ENCODE results near the gene NDUFAF8.

Gene NDUFAF8

DNA sequence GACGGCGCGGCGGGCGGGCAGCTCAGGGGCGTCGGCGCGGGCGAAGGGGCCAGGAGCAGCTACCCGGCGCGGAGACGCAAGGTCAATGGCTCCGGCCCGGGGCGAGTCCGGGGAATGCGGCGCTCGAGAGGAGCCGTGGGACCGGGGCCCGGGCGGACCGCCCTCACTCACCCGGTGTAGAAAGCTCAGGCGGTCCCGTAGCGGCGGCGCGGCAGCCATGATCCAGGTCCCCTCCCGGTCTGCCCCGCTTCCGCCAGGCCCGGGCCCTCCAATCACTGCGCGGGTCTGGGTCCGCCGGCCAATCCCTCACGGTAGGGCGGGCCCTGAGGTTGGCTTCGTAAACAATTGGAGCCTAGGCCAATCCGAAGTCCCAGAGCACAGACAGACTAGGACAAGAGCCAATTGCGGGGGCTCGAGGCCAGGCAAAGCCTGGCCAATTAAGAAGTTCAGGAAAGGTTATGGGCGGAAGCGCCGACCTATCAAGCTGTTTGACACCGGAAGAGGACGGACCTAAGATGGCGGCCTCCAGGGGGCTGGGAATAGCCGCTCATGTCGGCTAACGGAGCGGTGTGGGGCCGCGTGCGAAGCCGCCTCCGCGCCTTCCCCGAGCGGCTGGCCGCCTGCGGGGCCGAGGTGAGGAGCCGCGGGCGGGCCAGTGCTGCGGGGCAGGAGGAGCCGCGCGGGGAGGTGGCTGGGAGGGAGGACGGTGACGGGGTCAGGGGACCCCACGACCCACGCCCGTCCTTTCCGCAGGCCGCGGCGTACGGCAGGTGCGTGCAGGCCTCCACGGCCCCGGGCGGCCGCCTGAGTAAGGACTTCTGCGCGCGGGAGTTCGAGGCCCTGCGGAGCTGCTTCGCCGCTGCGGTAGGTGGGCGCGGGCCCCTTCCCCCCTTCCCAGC lies at the start of gene NDUFAF8, which contains the start of gene TEPSIN:
Gene NDUFAF8 (plus strand): TSS at position 504 of the 899 bp plus-strand sequence. CDS start 46 bp downstream, at position 550.
Gene TEPSIN (minus strand): TSS at position 241 of the 899 bp plus-strand sequence. CDS start 22 bp downstream, at position 219.
- peak; percentile 99 to 100 for DNase-seq

GRCh38 chr17:81189670-81190530 lies 49.2 kb upstream of the NDUFAF8 start:
- no peak for DNase-seq

GRCh38 chr17:81190591-81190990 lies 48.5 kb upstream of the NDUFAF8 start:
- DNase-seq, result no peak

- no peak for DNase-seq
Measured at GRCh38 chr17:81191116-81191515, 48.0 kb upstream of the NDUFAF8 start.

- DNase-seq, result no peak
Measured at GRCh38 chr17:81191646-81192045, 47.5 kb upstream of the NDUFAF8 start.

DNA sequence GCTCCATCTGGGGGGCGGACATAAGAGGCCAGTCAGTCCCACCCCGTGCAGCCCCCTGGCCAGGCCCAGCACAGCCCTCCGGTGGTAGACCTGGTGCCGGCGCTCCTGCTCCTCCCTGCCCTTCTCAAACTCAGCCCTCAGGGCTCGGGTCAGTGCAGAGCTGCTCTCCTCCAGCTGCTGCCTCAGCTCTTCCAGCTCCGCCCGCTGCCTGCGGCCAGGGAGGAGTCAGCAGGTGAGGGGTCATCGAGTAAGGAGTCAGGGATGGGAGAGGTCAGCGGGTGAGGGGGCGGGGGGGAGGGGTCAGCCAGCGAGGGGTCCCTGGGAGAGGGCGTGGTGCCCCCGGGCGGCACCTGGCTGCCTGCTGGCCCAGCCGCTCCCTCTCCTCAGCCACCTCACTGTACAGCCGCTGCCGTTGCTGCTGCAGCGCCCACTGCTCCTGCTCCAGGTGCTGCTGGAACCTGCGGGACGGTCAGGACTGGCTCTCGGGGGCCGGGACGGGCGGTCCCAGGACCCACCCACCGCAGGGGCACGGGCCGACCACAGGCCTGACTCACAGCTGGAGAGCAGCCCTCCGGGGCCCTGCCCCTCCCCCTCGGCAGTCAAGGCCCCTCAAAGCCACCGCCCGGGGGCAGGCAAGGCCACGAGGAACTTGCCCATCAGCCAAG lies 46.6 kb upstream of the NDUFAF8 start:
- no peak for DNase-seq

DNA sequence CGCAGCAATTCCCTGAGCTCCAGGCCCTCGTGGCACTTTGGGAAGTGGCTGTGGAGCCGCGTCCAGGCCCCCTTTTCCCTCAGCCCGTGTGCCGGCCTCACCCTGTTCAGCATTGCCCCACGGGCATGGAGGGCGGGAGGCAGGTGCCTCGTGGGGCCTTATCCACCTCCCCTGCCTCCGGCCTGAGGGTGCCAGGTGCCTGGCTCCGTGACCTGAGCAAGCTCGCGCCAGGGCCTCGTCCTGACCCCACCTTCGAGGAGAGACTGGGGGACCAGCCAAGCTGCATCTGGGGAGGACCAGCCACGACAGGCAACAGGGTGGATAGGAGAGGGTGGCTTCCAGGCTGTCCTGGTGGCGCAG lies 46.1 kb upstream of the NDUFAF8 start:
- DNase-seq, result no peak

DNA sequence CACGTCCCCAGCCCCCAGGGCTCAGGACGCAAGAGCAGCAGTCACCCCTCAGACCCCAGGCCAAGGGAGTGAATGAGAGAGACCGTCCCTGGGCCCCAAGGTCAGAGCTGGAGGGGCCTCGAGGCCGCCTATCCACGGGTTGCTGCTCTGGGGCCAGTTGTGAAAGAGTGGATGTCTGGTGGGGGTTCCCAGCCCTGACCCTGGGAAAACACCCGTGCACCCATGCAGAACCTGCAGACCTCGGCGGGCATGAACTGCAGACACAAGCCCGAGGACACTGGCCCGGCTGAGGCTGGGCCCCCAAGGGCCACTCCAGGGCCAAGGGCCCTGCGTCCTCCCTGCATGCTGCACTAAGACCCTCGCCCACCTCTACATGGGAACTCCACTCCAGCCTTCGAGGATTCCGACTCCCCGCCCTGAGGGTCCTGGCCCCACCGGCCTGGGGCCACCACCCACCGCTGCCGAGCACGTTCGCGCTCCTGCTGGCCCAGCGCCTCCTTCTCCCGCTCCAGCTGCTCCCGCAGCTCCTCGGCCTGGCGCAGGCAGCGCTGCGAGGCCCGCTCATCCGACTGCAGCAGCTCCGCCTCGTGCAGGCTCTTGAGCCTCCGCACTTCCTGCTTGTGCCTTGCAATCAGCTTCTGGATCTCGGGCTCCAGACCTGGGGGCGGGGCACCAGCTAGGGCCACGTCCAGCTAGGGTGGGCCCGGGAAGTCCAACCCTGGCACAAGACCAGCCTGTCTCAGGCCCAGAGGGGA lies 45.5 kb upstream of the NDUFAF8 start:
- no peak for DNase-seq

- DNase-seq, result no peak
Measured at GRCh38 chr17:81194225-81194760, 44.8 kb upstream of the NDUFAF8 start.

- DNase-seq, result no peak
Measured at GRCh38 chr17:81194941-81195901, 43.9 kb upstream of the NDUFAF8 start.

- no peak for DNase-seq
Measured at GRCh38 chr17:81195941-81196495, 43.1 kb upstream of the NDUFAF8 start.

DNA sequence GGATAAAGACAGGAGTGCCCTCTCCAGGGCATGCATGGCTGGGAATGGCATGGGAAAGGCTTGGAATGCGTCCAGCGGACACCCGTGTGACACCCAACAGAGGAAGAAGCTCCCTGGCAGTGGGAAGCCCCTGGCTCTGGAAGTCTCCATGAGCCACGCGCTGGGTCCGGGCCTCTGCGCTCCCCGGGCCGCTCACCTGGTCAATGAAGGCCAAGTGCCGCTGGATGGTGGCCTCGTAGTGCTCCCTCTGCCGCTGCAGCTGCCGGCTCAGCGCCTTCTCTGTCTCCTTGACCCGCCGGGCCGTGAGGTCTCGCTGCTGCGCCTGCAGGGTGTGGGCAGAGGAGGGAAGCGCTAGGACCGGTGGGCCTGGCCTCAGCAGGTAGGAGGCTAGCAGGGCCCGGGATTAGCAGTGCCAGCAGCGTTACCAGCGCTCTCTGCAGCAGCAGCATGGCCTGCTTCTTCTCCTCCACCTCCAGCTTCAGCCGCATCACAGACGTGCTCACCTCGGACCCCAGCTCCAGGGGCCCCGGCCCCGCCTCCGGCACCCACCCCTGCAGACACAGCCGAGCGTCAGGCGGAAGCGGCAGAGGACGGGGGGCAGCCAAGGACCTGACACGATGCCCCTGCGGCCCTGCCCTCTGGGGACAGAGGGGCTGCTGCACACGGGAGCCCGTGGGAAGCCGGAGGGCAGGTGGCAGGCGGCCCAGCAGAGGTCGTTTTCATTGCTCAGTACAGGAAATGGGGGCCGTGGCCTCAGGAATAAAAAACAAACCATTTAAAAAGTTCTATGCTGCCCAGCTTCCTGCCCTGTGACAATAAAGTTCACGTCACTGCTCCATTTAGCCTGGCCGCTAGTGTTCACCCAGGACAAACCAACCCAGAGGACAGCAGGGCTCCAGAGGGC lies 42.4 kb upstream of the NDUFAF8 start:
- no peak for DNase-seq

- no peak for DNase-seq
Measured at GRCh38 chr17:81197409-81197795, 41.7 kb upstream of the NDUFAF8 start.

DNA sequence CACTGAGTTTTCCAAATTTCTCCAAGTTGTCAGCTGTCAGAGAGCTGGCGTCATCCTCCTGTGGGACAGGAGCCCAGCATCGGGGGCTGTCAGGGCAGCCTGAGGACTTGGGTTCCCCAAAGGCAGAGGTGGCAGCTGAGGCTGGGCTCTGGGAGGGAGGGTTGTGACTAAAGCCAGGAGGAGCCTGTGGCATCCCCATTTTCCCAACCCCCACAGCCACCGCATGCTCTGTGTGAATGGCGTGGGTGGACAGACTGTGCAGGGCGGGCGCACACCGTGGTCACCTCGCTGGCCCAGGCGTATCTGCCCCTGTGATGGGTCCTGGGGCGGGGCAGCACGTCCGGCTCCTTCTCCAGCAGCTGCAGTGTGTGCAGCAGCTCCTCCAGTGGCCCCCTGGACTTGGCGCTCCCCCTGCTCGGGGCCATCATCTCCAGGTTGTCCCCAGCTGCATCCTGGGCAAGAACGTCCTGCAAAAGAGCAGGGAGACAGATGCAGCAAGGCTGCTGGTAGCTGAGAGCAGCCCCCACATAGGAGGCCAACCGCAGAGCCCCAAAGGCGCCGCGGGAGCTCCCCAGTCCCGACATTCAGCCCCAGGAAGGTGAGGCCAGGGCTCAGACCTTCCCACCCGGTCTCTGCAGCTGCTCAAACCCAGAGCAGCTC lies 41.2 kb upstream of the NDUFAF8 start:
- no peak for DNase-seq

DNA sequence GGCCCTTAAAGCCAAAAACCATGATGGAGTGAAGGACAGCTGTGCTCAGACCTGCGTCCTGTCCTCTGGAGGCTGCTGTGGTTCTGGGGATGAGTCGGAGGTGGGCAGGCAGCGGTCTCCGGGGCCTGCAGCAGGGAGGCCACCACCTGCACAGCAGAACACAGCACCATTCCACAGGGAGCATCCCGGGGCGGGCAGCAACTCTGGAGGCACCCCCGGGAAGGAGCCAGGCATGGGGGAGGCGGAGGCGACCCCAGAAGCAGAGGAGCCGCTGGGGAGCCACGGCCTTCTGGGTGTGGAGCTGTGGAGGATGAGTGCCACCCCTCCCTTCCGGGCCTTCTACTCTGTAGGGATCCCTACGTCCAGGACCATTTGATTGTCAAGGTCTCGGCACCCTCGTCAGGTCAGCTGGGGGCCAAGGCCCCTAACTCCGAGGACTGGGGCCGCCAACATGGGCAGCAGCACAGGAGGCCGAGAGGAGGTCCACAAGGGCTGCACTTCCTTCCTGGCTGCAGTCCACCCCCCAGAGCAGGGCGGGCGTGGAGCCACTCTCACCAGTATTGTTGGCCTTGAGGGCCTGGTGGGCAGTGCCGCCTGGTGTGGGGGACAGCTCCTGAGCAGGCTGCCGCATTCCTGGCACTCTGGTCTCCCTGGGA lies 40.2 kb upstream of the NDUFAF8 start:
- DNase-seq, result no peak

DNA sequence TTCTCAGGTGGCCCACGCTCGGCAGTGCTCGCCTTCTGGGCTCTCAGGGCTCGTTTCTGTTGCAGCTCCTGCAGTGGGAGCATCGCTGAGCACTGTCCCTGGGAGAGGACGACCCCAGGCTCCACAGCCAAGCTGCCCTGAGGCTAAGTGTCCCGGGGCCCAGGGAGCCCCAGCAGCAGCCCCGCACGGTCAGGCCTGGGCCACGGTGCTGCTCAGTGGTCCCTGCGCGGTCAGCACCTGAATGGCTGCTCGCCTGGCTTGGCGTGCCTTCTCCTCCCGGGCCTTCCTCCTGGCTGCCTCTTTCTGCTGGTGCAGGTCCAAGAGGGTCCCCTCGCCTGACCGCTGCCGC lies 39.7 kb upstream of the NDUFAF8 start:
- DNase-seq, result no peak

DNA sequence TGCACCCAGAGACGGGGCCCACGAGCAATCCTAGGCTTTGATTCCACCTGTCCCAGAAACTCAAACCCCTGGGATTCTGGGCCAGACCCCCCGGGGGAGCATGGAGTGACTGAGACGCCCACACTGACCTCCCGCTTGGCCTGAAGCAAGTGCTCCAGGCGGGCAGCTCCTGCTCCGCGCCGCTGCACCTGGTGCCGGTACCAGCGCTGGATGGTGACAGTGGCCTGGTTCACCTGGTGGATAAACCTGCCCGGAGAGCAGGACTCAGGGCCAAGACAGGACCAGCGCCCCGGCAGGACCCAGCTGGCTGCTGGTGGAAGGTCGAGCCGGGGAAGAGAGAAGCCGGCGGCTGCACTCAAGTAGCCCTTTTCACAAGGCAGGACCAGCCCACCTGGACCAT lies 38.9 kb upstream of the NDUFAF8 start:
- DNase-seq, result no peak

Data from NCI-H2081 (cell line).